Hindlimb muscle (tissue), 1 donor: ENCODE measurements around the gene SELENOW. TPM values are rescaled to one million over a fixed set of nuclear protein-coding genes. Genes with fewer than 3 reads are reported as not detected.
A peak's percentile ranks its signal among the peaks of the same experiment; 100 is the strongest.
"Not testable (repeated sequence)": the region's sequence is repeated elsewhere in the genome, so short reads cannot be mapped to it uniquely, and the experiment has no call there.

ENCODE experiments used
- DNase-seq: peaks from one replicate; pipeline ENCODE4 v3.0.0-alpha.2; 2013
- polyA plus RNA-seq: library from polyadenylated mRNA; unstranded; fragments of 120-200 nt; gene quantifications from one replicate; pipeline ENCODE4 v1.2.1, GENCODE V29; 2013; ENCODE audit not compliant: insufficient read length

The SELENOW gene
- polyA plus RNA-seq = 941 TPM

GRCh38 chr19:47778049-47778953 lies at the start of gene SELENOW:
Gene SELENOW, plus strand, starts transcription at chr19:47778703. Its CDS starts 83 bp downstream, at chr19:47778786.
- peak; percentile 82 for DNase-seq

GRCh38 chr19:47729468-47729798 lies 49.1 kb upstream of the SELENOW start:
- no peak for DNase-seq

- DNase-seq = no peak
Measured at GRCh38 chr19:47729799-47730520, 48.5 kb upstream of the SELENOW start.

DNA sequence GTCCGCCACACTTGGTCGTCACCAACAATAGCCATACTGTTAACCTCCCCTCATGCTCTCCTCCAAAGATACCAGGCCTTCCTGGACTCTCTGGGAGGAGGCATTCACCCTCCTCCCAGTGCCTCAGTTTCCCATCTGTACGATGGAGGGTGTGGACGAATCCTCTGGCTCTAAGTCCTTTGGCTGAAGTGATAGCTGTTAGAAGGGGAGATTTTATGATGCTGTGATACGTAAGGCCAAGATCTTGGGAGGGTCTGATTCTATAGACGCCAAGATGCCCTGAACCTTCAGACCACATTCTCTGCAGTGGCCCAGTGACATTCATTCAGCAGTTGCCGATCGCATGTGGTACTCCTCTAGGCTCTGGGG lies 48.0 kb upstream of the SELENOW start:
- DNase-seq = no peak

- no peak for DNase-seq
Measured at GRCh38 chr19:47730910-47731309, 47.6 kb upstream of the SELENOW start.

DNA sequence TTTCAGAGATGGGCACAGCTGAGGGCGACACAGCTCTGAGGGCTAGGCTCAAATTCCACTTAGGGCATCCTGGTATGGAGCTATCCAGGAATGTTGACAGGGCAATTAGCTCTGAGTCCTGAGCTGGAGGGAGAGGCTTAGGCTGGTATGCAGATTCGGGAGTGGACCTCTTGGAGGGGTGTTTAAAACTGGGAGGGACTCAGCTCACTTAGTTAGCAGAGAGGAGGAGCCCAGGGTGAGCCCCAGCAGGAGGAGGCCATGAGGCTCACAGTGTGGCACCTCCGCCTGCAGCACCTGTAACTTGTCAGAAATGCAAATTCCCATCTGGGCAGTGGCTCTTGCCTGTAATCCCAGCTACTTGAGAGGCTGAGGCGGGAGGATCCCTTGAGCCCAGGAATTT lies 43.4 kb upstream of the SELENOW start:
- DNase-seq = no peak

GRCh38 chr19:47740866-47741519 lies 37.5 kb upstream of the SELENOW start:
- DNase-seq = no peak

DNA sequence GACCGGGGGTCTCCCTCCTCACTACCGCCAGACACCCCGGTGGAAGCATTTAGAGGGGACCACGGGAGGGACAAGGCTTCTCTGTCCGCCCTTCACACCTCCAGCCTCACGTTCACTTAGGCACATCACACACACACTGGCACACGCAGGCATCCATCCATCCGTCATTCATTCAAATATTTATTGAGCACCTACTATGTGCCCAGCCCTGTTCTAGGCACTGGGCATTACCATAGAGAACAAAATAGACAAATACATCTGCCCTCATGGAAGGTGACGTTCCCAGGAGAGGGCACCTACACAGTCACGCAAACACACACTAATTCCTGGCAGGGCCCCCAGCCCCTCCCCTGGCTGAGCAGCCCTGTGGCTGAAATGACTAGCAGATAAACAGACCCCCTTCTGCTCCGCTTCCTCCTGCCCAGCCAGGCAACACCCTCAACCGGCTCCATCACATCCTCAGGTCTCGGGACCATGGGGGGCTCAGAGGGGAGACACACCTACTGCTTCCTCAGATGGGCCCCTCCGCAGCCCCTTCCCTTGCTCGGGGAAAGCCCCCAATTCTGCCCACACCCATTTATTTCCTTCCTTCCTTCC lies 36.9 kb upstream of the SELENOW start:
- DNase-seq = no peak

- DNase-seq = no peak
Measured at GRCh38 chr19:47742634-47743033, 35.9 kb upstream of the SELENOW start.

- peak; percentile 95 for DNase-seq
Measured at GRCh38 chr19:47745010-47745901, 33.2 kb upstream of the SELENOW start, which contains the start of gene NOP53. Gene NOP53, plus strand, starts transcription at chr19:47745546. Its CDS starts 14 bp downstream, at chr19:47745560.

DNA sequence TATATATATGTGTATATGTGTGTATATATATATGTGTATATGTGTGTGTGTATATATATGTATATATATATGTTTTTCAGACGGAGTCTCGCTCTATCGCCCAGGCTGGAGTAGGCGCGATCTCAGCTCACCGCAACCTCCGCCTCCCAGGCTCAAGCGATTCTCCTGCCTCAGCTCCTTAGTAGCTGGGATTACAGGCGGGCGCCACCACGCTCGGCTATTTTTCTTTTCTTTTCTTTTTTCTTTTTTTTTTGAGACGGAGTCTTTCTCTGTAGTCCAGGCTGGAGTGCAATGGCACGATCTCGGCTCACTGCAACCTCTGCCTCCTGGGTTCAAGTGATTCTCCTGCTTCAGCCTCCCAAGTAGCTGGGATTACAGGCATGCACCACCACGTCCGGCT lies 32.4 kb upstream of the SELENOW start:
- not testable (repeated sequence) for DNase-seq

GRCh38 chr19:47749326-47749725 lies 29.2 kb upstream of the SELENOW start:
- no peak for DNase-seq

DNA sequence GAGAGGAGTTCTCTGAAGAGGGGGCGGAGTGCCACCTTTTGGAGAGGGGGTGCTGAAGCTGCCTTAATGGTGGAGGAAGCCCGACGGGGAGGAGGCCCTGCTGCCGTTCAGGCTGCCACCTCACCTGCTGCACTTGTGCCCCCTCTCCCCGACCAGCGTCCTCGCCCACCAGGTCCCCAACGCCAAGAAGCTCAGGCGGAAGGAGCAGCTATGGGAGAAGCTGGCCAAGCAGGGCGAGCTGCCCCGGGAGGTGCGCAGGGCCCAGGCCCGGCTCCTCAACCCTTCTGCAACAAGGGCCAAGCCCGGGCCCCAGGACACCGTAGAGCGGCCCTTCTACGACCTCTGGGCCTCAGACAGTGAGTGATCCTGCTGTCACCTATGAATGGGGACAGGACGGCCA lies 27.8 kb upstream of the SELENOW start:
- DNase-seq = no peak

GRCh38 chr19:47752440-47753211 lies 25.9 kb upstream of the SELENOW start:
- no peak for DNase-seq

GRCh38 chr19:47754206-47755064 lies 24.1 kb upstream of the SELENOW start:
- DNase-seq = no peak

- no peak for DNase-seq
Measured at GRCh38 chr19:47755065-47755761, 23.3 kb upstream of the SELENOW start.

- DNase-seq = no peak
Measured at GRCh38 chr19:47755762-47756626, 22.5 kb upstream of the SELENOW start.

DNA sequence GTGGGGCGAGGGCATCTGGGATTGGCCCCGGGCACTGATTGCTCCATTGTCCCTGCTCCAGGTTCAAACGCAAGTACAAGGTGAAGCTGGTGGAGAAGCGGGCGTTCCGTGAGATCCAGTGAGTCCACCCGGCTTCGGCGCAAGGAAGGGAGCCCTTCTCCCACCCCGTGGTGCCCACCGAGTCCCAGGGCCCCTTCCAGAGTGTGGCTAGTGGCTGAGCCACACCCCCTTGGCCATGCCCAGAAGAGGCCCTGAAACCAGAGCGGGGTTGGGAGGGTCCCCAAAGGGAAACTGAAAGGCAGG lies 21.9 kb upstream of the SELENOW start:
- no peak for DNase-seq
